Measurements from ENCODE around the gene LCOR.
"Not testable (repeated sequence)": the region's sequence is repeated elsewhere in the genome, so short reads cannot be mapped to it uniquely, and the experiment has no call there.

Gene LCOR

DNA sequence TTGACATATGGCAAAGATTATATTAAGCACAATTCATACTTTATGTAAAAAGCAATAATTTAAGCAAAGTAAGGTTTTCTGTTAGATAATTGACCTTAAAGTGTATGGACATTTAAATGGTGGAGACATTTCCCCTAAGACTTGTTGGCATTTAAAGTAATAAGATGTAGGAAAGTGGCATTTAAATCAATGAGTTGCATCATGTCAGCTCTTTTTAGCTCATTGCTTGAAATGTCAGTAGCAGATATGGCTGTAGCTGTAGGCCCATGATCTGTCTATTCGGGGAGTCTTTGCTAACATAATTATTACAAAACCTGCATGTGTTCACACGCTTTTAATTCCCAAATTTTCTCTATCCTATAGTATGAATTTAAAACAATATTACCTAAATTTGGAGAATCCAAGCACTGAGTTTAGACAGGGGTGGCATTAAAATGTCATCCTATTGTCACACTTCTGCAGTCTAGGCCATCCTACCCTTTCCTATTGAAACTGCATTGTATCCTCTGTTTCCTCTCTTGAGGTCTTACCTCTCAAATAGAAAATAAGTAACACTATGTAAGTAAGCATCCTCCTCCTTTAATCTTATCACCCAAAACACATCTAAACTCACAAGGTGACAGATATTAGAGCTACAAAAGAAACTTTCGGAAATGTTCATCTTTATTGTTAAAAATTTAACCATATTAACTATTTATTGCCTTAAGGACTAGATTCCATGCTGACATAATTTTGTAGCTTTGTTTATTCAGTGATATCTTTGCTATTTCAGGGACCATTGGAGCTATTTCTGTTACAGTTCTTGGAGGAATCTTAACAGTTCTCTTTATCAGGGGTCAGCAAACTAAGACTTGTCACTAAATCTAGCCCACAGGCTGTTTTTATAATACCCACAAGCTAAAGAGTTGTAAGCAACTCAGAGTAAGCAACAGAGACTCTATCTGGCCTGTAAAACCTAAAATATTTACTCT is 91.2 kb downstream of the LCOR start:
- ChIA-PET POLR2A (ENCODE audit: low non-redundant PET) (no interaction called here), CTCF (interaction anchor here (0.9 kb wide), 1 partner anchor 79 kb away, joined by 3 read pairs; no protein-coding TSS in a partner anchor)
- H3K27ac ChIP-seq: no peak overlapping the region
- TF ChIP-seq, protein P1, sequence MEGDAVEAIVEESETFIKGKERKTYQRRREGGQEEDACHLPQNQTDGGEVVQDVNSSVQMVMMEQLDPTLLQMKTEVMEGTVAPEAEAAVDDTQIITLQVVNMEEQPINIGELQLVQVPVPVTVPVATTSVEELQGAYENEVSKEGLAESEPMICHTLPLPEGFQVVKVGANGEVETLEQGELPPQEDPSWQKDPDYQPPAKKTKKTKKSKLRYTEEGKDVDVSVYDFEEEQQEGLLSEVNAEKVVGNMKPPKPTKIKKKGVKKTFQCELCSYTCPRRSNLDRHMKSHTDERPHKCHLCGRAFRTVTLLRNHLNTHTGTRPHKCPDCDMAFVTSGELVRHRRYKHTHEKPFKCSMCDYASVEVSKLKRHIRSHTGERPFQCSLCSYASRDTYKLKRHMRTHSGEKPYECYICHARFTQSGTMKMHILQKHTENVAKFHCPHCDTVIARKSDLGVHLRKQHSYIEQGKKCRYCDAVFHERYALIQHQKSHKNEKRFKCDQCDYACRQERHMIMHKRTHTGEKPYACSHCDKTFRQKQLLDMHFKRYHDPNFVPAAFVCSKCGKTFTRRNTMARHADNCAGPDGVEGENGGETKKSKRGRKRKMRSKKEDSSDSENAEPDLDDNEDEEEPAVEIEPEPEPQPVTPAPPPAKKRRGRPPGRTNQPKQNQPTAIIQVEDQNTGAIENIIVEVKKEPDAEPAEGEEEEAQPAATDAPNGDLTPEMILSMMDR (conservative IDR thresholded peaks at IDR 0.05; ENCODE audit: low read depth): no peak
- DNase-seq (ENCODE audit: low spot score): no peak

DNA sequence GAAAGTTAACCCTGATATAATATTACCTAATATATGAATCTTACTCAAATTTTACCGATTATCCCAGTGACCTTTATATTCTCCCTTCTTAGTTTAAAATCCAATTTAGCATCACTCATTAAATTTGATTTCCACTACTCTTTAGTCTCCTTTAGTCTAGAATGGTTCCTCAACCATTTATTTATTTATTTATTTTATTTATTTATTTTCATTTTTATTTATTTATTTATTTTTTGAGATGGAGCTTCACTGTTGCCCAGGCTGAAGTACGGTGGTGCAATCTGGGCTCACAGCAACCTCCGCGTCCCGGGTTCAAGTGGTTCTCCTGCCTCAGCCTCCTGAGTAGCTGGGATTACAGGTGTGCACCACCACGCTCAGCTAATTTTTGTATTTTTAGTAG is 92.8 kb downstream of the LCOR start:
- ChIA-PET POLR2A (ENCODE audit: low non-redundant PET) (no interaction called here), CTCF (no interaction called here)
- H3K27ac ChIP-seq: no peak overlapping the region
- TF ChIP-seq, protein P1 (conservative IDR thresholded peaks at IDR 0.05; ENCODE audit: low read depth): no peak
- DNase-seq (ENCODE audit: low spot score): no peak

DNA sequence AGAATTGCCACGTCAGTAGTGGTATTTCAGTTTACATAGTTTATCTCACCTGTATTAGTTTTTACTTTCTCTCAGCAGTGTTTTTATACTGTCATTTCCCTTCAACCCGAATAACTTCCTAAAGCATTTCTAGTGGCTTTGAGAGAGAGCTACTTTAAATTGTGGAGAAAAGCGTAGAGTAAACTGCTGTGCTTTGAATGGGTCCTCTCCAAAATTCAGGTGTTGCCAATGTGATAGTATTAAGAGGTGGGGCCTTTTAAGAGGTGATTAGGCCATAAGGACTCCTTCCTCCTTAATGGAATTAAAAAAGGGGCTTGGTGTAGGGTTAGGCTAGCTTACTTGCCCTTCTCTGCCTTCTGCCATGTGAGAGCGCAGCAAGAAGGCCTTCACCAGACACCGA is 98.4 kb downstream of the LCOR start:
- TF ChIP-seq, protein P1 (conservative IDR thresholded peaks at IDR 0.05; ENCODE audit: low read depth): no peak
- DNase-seq (ENCODE audit: low spot score): no peak
- POLR2A ChIA-PET (ENCODE audit: low non-redundant PET): no interaction called here
- CTCF ChIA-PET: no interaction called here
- H3K27ac ChIP-seq: no peak overlapping the region

DNA sequence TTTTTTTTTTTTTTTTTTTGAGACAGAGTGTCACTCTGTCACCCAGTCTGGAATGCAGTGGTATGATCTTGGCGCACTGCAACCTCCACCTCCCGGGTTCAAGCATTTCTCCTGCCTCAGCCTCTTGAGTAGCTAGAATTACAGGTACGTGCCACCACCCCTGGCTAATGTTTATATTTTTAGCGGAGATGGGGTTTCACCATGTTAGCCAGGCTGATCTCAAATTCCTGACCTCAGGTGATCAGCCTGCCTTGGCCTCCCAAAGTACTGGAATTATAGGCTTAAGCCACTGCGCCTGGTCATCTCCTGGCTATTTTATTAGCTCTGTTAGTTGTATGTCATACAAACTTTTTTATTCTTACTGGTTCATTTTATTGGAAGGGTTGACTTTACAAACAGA is 103.0 kb downstream of the LCOR start:
- H3K27ac ChIP-seq: no peak overlapping the region
- no peak for DNase-seq (ENCODE audit: low spot score)
- ChIA-PET POLR2A (ENCODE audit: low non-redundant PET) (no interaction called here), CTCF (interaction anchor here (0.6 kb wide), 1 partner anchor 42 kb away, joined by 4 read pairs; no protein-coding TSS in a partner anchor)
- TF ChIP-seq, protein P1 (conservative IDR thresholded peaks at IDR 0.05; ENCODE audit: low read depth): no peak

DNA sequence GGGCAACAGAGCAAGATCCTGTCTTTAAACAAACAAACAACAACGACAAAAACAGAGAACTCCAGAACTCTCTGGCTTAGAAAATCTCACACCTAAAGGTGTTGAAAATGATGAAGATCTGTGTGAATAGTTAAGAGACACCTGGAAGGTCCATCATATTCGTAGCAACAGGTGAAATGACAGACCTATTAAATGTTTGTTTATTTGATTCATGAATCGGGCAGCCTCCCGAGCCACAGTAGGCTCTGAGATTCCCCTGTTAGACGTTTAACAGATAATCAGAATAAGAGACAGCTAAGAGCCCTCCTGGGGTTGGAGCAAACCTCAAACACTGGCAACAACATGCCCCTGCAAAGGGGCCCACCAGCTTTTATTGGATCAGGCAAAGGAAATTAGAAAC is 103.7 kb downstream of the LCOR start:
- ChIA-PET CTCF (no interaction called here), POLR2A (ENCODE audit: low non-redundant PET) (no interaction called here)
- no peak for DNase-seq (ENCODE audit: low spot score)
- no peak overlapping the region for H3K27ac ChIP-seq
- TF ChIP-seq, protein P1 (conservative IDR thresholded peaks at IDR 0.05; ENCODE audit: low read depth): no peak

DNA sequence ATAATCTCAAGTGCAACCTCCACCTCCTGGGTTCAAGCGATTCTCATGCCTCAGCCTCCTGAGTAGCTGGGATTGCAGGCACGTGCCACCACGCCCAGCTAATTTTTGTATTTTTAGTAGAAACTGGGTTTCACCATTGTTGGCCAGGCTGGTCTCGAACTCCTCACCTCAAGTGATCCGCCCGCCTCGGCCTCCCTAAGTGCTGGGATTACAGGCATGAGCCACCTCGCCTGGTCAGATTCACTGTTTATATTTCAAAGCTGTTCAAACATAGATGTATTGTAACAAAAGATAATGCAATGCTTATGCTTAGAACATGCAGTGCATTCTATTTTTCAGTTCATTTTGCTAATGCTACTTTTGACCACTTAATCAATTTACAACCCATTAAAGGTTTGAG is 111.1 kb downstream of the LCOR start:
- DNase-seq (ENCODE audit: low spot score); H3K27ac ChIP-seq; POLR2A ChIA-PET (ENCODE audit: low non-redundant PET); CTCF ChIA-PET: not testable (repeated sequence)

DNA sequence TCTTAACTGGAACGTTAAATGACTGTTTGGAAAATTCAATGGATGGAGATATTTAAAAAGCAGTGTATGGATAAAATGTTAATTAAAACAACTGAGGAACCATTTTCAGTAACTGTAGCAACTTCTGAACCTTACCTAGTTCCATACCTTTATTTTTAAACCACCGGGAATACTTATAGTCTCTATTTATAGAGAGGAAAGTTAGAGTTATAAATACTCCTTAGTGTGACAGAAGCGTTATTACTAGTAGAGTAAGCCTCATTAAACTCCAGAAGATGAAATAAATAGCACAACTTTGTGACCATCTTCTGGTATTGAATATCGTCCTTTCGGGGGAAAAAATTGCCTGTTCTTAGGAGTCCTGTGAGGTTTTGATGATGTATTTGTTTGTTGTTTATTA is 114.9 kb downstream of the LCOR start:
- no peak overlapping the region for H3K27ac ChIP-seq
- DNase-seq (ENCODE audit: low spot score): no peak
- TF ChIP-seq, protein P1 (conservative IDR thresholded peaks at IDR 0.05; ENCODE audit: low read depth): no peak
- ChIA-PET POLR2A (ENCODE audit: low non-redundant PET) (no interaction called here), CTCF (no interaction called here)
